Neural cell (in vitro differentiated cells): Measurements from ENCODE around the gene SLCO3A1.

Experiments used
- TAF1 ChIP-seq: IDR thresholded peaks from 2 replicates; pipeline ENCODE4 v1.6.1; 2012; ENCODE audit warnings: low read depth
- TF ChIP-seq, protein P1 (sequence below): fragments of 450-650 bp; IDR thresholded peaks from 2 replicates; pipeline ENCODE4 v1.5.1; 2014; ENCODE audit warnings: antibody characterized with exemption, mild to moderate bottlenecking, moderate library complexity; ENCODE audit not compliant: poor library complexity, severe bottlenecking

DNA sequence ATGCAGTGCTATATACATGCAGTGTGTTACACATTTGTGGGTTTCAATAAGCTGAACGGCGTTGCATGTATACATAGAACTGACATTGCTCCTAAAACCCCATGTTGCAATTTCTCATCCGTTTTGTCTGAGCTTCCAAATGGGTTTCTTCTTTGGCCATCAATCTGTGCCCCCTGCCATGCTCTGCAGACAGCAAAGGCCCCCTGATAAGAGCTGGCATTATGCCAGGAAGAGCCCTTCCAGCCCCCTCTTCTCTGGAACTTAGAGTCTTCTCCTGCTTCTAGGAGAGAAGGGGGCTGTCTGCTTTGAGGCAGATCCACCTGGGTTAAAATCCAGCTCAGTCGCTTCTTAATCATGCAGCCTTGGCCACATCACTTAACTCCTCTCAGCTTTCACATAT lies 254.0 kb downstream of the SLCO3A1 start:
- TF ChIP-seq TAF1 = no peak
- TF ChIP-seq, protein P1, sequence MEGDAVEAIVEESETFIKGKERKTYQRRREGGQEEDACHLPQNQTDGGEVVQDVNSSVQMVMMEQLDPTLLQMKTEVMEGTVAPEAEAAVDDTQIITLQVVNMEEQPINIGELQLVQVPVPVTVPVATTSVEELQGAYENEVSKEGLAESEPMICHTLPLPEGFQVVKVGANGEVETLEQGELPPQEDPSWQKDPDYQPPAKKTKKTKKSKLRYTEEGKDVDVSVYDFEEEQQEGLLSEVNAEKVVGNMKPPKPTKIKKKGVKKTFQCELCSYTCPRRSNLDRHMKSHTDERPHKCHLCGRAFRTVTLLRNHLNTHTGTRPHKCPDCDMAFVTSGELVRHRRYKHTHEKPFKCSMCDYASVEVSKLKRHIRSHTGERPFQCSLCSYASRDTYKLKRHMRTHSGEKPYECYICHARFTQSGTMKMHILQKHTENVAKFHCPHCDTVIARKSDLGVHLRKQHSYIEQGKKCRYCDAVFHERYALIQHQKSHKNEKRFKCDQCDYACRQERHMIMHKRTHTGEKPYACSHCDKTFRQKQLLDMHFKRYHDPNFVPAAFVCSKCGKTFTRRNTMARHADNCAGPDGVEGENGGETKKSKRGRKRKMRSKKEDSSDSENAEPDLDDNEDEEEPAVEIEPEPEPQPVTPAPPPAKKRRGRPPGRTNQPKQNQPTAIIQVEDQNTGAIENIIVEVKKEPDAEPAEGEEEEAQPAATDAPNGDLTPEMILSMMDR = no peak
